OCI-LY7 (cell line): ENCODE measurements around the gene EGLN2.

ENCODE experiments used
- EZH2phosphoT487 ChIP-seq: fragments of 200-600 bp; sonication (generic); IDR thresholded peaks from 2 replicates; pipeline ENCODE4 v1.6.1; 2018; ENCODE audit warnings: low read depth, borderline replicate concordance, mild to moderate bottlenecking, mixed run types, antibody characterized with exemption, low read length, moderate library complexity, mixed read lengths
- TF ChIP-seq, protein P1 (sequence below): fragments of 200-600 bp; sonication (generic); conservative IDR thresholded peaks from 2 replicates; pipeline ENCODE4 v1.5.1; 2014; ENCODE audit warnings: mild to moderate bottlenecking, antibody characterized with exemption, low read length, moderate library complexity, mixed read lengths

- TF ChIP-seq, protein P1, sequence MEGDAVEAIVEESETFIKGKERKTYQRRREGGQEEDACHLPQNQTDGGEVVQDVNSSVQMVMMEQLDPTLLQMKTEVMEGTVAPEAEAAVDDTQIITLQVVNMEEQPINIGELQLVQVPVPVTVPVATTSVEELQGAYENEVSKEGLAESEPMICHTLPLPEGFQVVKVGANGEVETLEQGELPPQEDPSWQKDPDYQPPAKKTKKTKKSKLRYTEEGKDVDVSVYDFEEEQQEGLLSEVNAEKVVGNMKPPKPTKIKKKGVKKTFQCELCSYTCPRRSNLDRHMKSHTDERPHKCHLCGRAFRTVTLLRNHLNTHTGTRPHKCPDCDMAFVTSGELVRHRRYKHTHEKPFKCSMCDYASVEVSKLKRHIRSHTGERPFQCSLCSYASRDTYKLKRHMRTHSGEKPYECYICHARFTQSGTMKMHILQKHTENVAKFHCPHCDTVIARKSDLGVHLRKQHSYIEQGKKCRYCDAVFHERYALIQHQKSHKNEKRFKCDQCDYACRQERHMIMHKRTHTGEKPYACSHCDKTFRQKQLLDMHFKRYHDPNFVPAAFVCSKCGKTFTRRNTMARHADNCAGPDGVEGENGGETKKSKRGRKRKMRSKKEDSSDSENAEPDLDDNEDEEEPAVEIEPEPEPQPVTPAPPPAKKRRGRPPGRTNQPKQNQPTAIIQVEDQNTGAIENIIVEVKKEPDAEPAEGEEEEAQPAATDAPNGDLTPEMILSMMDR, result no peak
- no peak for TF ChIP-seq EZH2phosphoT487
Measured at GRCh38 chr19:40827386-40828247, 28.6 kb downstream of the EGLN2 start.
